OCI-LY3 (cell line): ENCODE results near the gene ERC2.

ENCODE experiments used
- H2AFZ ChIP-seq: fragments of 200-600, 300-600 bp; shearing (Covaris generic); 2 replicates; pipeline ENCODE4 v1.6.0; 2014; ENCODE audit warnings: antibody characterized with exemption, low read depth, low read length
- H3K27ac ChIP-seq: fragments of 200-600, 300-600 bp; sonication (generic); 2 replicates; pipeline ENCODE4 v1.5.1; 2014; ENCODE audit warnings: mild to moderate bottlenecking, low read length, moderate library complexity, mixed read lengths
- H3K27me3 ChIP-seq: fragments of 200-600, 300-600 bp; sonication (generic); 2 replicates; pipeline ENCODE4 v1.6.1; 2014; ENCODE audit warnings: low read depth, low read length, mixed read lengths
- H3K36me3 ChIP-seq: fragments of 200-600, 300-600 bp; sonication (generic); replicated peaks from 2 replicates; pipeline ENCODE3; 2014; ENCODE audit warnings: low read depth, low read length, mixed read lengths
- H3K4me1 ChIP-seq: fragments of 300-600, 200-600 bp; sonication (generic); 2 replicates; pipeline ENCODE4 v1.6.1; 2014; ENCODE audit warnings: low read length, mixed read lengths
- H3K4me2 ChIP-seq: fragments of 200-600, 300-600 bp; sonication (generic); 2 replicates; pipeline ENCODE4 v1.6.1; 2014; ENCODE audit warnings: low read length, mixed read lengths
- H3K4me3 ChIP-seq: fragments of 300-600, 200-600 bp; sonication (generic); 2 replicates; pipeline ENCODE4 v1.5.1; 2014; ENCODE audit warnings: antibody characterized with exemption, mild to moderate bottlenecking, low read length, moderate library complexity
- H3K79me2 ChIP-seq: fragments of 300-600, 200-600 bp; shearing (Covaris generic); 2 replicates; pipeline ENCODE4 v1.6.1; 2014; ENCODE audit warnings: mild to moderate bottlenecking, low read length, mixed read lengths
- H3K9ac ChIP-seq: fragments of 300-600, 200-600 bp; shearing (Covaris generic); 2 replicates; pipeline ENCODE4 v1.6.0; 2014; ENCODE audit warnings: mild to moderate bottlenecking, low read length, moderate library complexity
- H3K9me3 ChIP-seq: fragments of 200-600, 300-600 bp; shearing (Covaris generic); 2 replicates; pipeline ENCODE4 v1.6.1; 2014; ENCODE audit warnings: low read length, mixed read lengths; ENCODE audit not compliant: insufficient read depth
- H4K20me1 ChIP-seq: fragments of 200-600, 300-600 bp; sonication (generic); 2 replicates; pipeline ENCODE4 v1.6.1; 2016; ENCODE audit warnings: low read length, mixed read lengths; ENCODE audit not compliant: insufficient read depth
- CTCF ChIP-seq: fragments of 200-600, 300-600 bp; sonication (generic); IDR thresholded peaks from 2 replicates; pipeline ENCODE4 v1.5.1; 2014; ENCODE audit warnings: antibody characterized with exemption, low read length, low read depth
- EZH2phosphoT487 ChIP-seq: fragments of 200-600 bp; shearing (Covaris generic); IDR thresholded peaks from 2 replicates; pipeline ENCODE4 v1.6.1; 2018; ENCODE audit warnings: antibody characterized with exemption, mixed run types, low read depth

Gene ERC2

GRCh38 chr3:55959471-55960080 is 508.7 kb downstream of the ERC2 start:
- Histone ChIP-seq H2AFZ (no peak overlapping the region), H3K79me2 (no peaks in the 10 kb centered on the region), H3K27me3 (no peaks in the 10 kb centered on the region; the same call in 1 of the 2 replicates), H3K9me3 (no peaks in the 10 kb centered on the region), H4K20me1 (no peaks in the 10 kb centered on the region), H3K36me3 (no peaks in the 10 kb centered on the region), H3K9ac (no peak overlapping the region), H3K27ac (no peak overlapping the region), H3K4me3 (no peak overlapping the region), H3K4me1 (no peaks in the 10 kb centered on the region), H3K4me2 (no peak overlapping the region)
- TF ChIP-seq CTCF (no peak), EZH2phosphoT487 (no peak)

GRCh38 chr3:55958605-55959004 is 509.7 kb downstream of the ERC2 start:
- no peaks in the 10 kb centered on the region for H3K9me3 ChIP-seq
- no peak overlapping the region for H3K4me2 ChIP-seq
- H3K9ac ChIP-seq: no peak overlapping the region
- H3K4me3 ChIP-seq: no peak overlapping the region
- H3K4me1 ChIP-seq: no peaks in the 10 kb centered on the region
- no peak overlapping the region for H2AFZ ChIP-seq
- TF ChIP-seq EZH2phosphoT487 (no peak), CTCF (no peak)
- no peaks in the 10 kb centered on the region for H4K20me1 ChIP-seq
- no peaks in the 10 kb centered on the region; the same call in 1 of the 2 replicates for H3K27me3 ChIP-seq
- H3K79me2 ChIP-seq: no peaks in the 10 kb centered on the region
- H3K27ac ChIP-seq: no peak overlapping the region
- H3K36me3 ChIP-seq: no peaks in the 10 kb centered on the region

GRCh38 chr3:55955891-55956477 is 512.3 kb downstream of the ERC2 start:
- H3K9me3 ChIP-seq: no peaks in the 10 kb centered on the region
- no peak overlapping the region for H3K27ac ChIP-seq
- no peaks in the 10 kb centered on the region for H3K36me3 ChIP-seq
- no peak overlapping the region for H3K9ac ChIP-seq
- no peaks in the 10 kb centered on the region; the same call in 1 of the 2 replicates for H3K27me3 ChIP-seq
- H4K20me1 ChIP-seq: no peaks in the 10 kb centered on the region
- no peak overlapping the region for H2AFZ ChIP-seq
- H3K79me2 ChIP-seq: no peaks in the 10 kb centered on the region
- H3K4me2 ChIP-seq: no peak overlapping the region
- no peaks in the 10 kb centered on the region for H3K4me1 ChIP-seq
- no peak for TF ChIP-seq CTCF
- no peak for TF ChIP-seq EZH2phosphoT487
- H3K4me3 ChIP-seq: no peak overlapping the region

GRCh38 chr3:55951388-55951787 is 516.9 kb downstream of the ERC2 start:
- Histone ChIP-seq H3K27ac (no peak overlapping the region), H3K9ac (no peak overlapping the region), H3K9me3 (no peaks in the 10 kb centered on the region), H3K79me2 (no peaks in the 10 kb centered on the region), H3K4me2 (no peak overlapping the region), H2AFZ (no peak overlapping the region), H3K4me1 (no peaks in the 10 kb centered on the region), H3K27me3 (no peaks in the 10 kb centered on the region), H3K4me3 (no peak overlapping the region), H4K20me1 (no peaks in the 10 kb centered on the region), H3K36me3 (no peaks in the 10 kb centered on the region)
- TF ChIP-seq CTCF: no peak
- TF ChIP-seq EZH2phosphoT487: no peak
